A549 treated with AZD9567 at 1 μM for 4 hours (cell line): ENCODE measurements around the gene LILRA6. TPM values are rescaled to one million over a fixed set of nuclear protein-coding genes. Genes with fewer than 3 reads are reported as not detected.

Experiments
- total RNA-seq: library from RNA; stranded (reverse); fragments of 200-300 nt; extraction: Qiagen RNA extraction; gene quantifications from 5 replicates; pipeline ENCODE4 v1.2.3, GENCODE V29; 2022; ENCODE audit not compliant: insufficient read depth

LILRA6 gene
- total RNA-seq, result 0.03 to 0.06 TPM in 2 of 5 replicates, not detected in the others

DNA sequence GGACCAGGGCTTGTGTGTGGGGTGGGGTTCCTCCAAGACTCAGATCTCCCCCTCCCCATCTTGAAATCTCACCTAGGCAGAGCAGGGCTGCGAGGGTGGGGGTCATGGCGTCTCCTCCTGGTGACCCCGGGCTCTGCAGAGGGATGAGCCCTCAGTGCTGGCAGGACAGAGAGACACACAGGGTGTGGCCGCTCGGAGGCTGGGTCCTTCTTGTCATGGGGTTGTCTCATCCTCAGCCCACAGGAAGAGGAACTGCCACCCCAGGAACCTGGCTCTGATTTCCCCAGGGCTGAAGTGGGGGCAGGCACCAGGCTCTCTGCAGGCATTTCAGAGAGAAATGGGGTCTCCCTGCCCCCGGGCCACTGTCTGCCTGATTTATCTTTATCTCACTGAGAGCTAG lies at the start of gene LILRA6:
Gene LILRA6, minus strand, starts transcription at position 145 of the 400 bp plus-strand sequence.

DNA sequence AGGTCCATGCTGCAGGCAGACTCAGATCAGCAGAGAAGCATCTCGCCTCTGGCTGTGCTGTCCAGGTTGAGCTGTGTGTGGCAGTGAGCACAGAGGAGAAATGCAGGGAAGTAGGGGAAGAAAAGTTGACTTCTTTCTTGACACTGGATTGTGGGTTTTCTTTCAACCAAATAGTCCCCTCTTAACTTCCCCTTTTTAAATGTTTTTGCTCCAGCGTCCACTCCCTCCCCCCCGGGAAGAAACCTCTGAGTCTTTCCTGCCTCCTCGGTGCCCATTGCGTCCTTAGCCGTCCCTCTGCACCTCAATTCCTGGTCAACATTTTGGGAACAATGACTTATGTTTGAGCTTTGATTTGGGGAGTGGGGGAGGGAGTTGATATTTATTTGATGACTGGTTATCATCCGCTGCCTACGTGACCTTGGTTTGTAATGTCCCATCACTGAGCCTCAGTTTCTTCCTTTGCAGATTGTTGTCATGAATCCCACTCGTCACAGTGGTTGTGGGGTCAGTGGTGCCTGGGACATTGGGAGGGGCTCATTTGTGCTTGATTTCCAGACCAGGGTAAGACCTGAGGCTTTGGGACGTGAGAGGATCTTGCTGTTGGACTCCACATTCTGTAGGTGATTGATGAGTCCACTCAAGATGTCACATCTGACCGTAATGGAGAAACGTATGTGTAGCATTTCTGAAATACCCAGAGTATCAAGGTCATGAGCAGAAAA lies 38.6 kb upstream of the LILRA6 start, which contains the start of gene LILRB2:
Gene LILRB2, minus strand, starts transcription at position 104 of the 722 bp plus-strand sequence. CDS start 614 bp downstream, outside the sequence.

DNA sequence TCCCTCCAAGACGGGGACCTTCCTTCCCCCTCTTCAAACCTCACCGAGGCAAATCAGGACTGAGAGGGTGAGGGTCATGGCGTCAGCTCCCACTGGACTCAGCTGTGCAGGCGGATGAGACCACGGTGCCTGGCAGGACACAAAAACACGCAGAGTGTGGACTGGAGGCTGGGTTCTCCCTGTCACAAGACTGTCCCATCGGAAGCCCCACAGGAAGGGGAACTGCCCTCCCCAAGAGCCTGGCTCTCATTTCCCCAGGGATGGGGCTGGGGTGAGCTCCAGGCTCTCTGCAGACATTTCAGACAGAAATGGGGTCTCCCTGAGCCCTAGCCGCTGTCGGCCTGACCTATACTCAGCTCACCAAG lies 14.5 kb upstream of the LILRA6 start, which contains the start of gene LILRB5:
Gene LILRB5, minus strand, starts transcription at position 158 of the 365 bp plus-strand sequence. Its CDS starts 80 bp downstream, at position 78.

DNA sequence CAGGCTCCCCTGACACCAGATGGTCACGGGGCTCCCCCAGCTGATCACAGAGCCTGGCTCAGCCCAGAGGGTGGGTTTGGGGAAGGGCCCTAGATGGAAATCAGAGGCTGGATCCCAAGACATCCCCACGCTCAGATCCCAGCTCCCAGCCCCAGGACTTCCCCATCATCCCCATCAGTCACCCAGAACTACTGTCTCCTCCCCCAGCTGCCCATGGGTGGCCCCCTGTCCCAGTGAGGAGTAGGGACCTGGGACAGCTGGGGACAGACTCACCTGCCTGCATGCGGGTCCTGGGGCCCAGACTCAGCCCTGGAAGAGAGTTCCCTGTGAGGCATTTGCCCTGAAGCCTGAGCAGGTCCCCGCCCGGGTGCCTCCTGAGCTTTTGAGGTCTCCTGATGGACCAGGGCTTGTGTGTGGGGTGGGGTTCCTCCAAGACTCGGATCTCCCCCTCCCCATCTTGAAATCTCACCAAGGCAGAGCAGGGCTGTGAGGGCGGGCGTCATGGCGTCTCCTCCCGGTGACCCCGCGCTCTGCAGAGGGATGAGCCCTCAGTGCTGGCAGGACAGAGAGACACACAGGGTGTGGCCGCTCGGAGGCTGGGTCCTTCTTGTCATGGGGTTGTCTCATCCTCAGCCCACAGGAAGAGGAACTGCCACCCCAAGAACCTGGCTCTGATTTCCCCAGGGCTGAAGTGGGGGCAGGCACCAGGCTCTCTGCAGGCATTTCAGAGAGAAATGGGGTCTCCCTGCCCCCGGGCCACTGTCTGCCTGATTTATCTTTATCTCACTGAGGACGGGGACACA lies 19.9 kb downstream of the LILRA6 start, which contains the start of gene LILRB3:
Gene LILRB3, minus strand, starts transcription at position 534 of the 803 bp plus-strand sequence. Its CDS starts 31 bp downstream, at position 503.

GRCh38 chr19:54191011-54191810 lies 51.4 kb downstream of the LILRA6 start, which contains the start of gene TSEN34:
Gene TSEN34 (plus strand): TSS chr19:54191308. CDS start chr19:54191365, 57 bp downstream.

DNA sequence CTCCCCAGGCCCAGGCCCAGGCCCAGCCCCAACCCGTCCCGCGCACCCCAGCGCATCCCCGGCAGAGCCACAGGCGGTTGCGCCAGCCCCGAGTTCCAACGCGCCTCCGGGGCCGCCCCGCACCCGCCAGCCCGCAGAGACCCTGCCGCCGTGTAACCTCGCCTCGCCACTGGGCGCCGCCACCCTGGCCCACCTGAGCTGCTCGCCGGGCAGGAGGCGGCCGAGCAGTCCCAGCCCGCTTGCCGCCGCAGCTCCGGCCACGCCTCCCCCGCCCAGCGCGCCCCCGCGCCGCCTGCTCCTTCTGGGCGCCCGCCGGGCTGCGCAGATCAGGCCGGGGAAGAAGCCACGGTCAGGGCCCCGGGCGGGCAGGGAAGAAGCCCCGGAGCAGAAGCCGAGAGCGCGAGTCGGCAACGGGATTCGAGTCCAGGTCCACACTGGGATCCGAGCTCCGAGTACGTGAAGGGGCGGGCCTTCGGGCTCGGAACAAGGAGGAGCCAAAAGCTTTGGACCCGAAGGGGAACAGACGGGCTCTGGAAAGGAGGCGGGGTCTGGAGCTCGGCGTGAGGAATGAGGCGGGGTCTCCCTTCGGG lies 53.4 kb downstream of the LILRA6 start, which contains the start of gene MBOAT7:
Gene MBOAT7, minus strand, starts transcription at position 436 of the 590 bp plus-strand sequence. CDS start 1,072 bp downstream, outside the sequence.

Other genes with a start within 250 kb of the LILRA6 start
- gene VSTM1, start 178.9 kb downstream of the LILRA6 start, total RNA-seq, result 0.45 to 0.99 TPM (median 0.63 TPM) in 4 of 5 replicates, not detected in the other
- gene TARM1, start 161.4 kb downstream of the LILRA6 start, total RNA-seq, result not detected in 5 replicates
- gene OSCAR, start 142.0 kb downstream of the LILRA6 start, total RNA-seq, result 0.18 to 0.38 TPM (median 0.29 TPM) in 4 of 5 replicates, not detected in the other
- gene NDUFA3, start 139.9 kb downstream of the LILRA6 start, total RNA-seq, result 206 to 250 TPM (median 226 TPM) in 5 replicates
- 20.0 to 21.2 TPM (median 20.3 TPM) in 5 replicates for gene TFPT, start 127.1 kb downstream of the LILRA6 start, total RNA-seq
- 108 to 123 TPM (median 114 TPM) in 5 replicates for gene PRPF31, start 127.0 kb downstream of the LILRA6 start, total RNA-seq
- gene CNOT3, start 105.0 kb downstream of the LILRA6 start, total RNA-seq, result 43.4 to 69.0 TPM (median 66.2 TPM) in 5 replicates
- 8.1 to 9.5 TPM (median 9.0 TPM) in 5 replicates for gene LENG1, start 83.1 kb downstream of the LILRA6 start, total RNA-seq
- gene TMC4, start 69.6 kb downstream of the LILRA6 start, total RNA-seq, result 0.87 to 1.3 TPM (median 1.1 TPM) in 4 of 5 replicates, not detected in the other
- gene MBOAT7, start 53.2 kb downstream of the LILRA6 start, total RNA-seq, result 108 to 151 TPM (median 149 TPM) in 5 replicates
- gene TSEN34, start 51.5 kb downstream of the LILRA6 start, total RNA-seq, result 65.1 to 131 TPM (median 122 TPM) in 5 replicates
- 2,144 to 2,323 TPM (median 2,292 TPM) in 5 replicates for gene RPS9, start 41.9 kb downstream of the LILRA6 start, total RNA-seq
- 0.04 to 0.33 TPM (median 0.10 TPM) in 4 of 5 replicates, not detected in the other for gene LILRB3, start 19.8 kb downstream of the LILRA6 start, total RNA-seq
- gene LILRB5, start 14.5 kb upstream of the LILRA6 start, total RNA-seq, result 0.04 to 0.08 TPM (median 0.06 TPM) in 4 of 5 replicates, not detected in the other
- 0.03 to 0.06 TPM (median 0.06 TPM) in 3 of 5 replicates, not detected in the others for gene LILRB2, start 38.3 kb upstream of the LILRA6 start, total RNA-seq
- not detected in 5 replicates for gene LILRA5, start 70.4 kb upstream of the LILRA6 start, total RNA-seq
- not detected in 5 replicates for gene LILRA4, start 96.4 kb upstream of the LILRA6 start, total RNA-seq
- not detected in 5 replicates for gene LAIR1, start 122.1 kb upstream of the LILRA6 start, total RNA-seq
- 0.06 to 0.15 TPM (median 0.10 TPM) in 3 of 5 replicates, not detected in the others for gene TTYH1, start 172.7 kb upstream of the LILRA6 start, total RNA-seq
- 62.1 to 172 TPM (median 137 TPM) in 5 replicates for gene LENG8, start 206.4 kb upstream of the LILRA6 start, total RNA-seq
- gene LENG9, start 221.0 kb upstream of the LILRA6 start, total RNA-seq, result 5.6 to 7.1 TPM (median 6.5 TPM) in 5 replicates
- gene CDC42EP5, start 230.5 kb upstream of the LILRA6 start, total RNA-seq, result 0.09 to 0.20 TPM (median 0.19 TPM) in 3 of 5 replicates, not detected in the others